Gastroesophageal sphincter (tissue), 3 donors: ENCODE measurements around the gene SPATA6L.

Source experiments
- CTCF ChIP-seq, 4 experiments: fragments of 200-600 bp in 2 of 4; fragments of 450-650 bp in 2 of 4; sonication (generic) in 1 of 4; IDR thresholded peaks; one replicate each; pipeline ENCODE4 v1.5.1; 2017 to 2019; ENCODE audit warnings: antibody characterized with exemption in 4 of 4, mild to moderate bottlenecking in 2 of 4, moderate library complexity in 2 of 4
- POLR2A ChIP-seq, 2 donors: fragments of 450-650 bp; IDR thresholded peaks; one replicate each; pipeline ENCODE4 v1.6.1; 2017; ENCODE audit warnings: antibody characterized with exemption in 2 of 2, mild to moderate bottlenecking in 2 of 2, moderate library complexity in 1 of 2

- TF ChIP-seq CTCF (IDR thresholded peaks at IDR 0.05), result no peak
- TF ChIP-seq POLR2A (IDR thresholded peaks at IDR 0.05), result no peak
Measured at GRCh38 chr9:4662989-4663792, 3.1 kb downstream of the SPATA6L start.
